Measurements from ENCODE around the gene DCTN3.

DCTN3 gene

GRCh38 chr9:34582787-34583186 lies 37.5 kb downstream of the DCTN3 start:
- no peak for TF ChIP-seq GATA2 (IDR thresholded peaks at IDR 0.05; ENCODE audit: low read depth, low read length)

GRCh38 chr9:34581318-34581717 lies 39.0 kb downstream of the DCTN3 start:
- TF ChIP-seq GATA2 (IDR thresholded peaks at IDR 0.05; ENCODE audit: low read depth, low read length) = no peak
- no peak for TF ChIP-seq GATA3 (IDR thresholded peaks at IDR 0.05; ENCODE audit: low read depth, low read length)

- TF ChIP-seq GATA3 (IDR thresholded peaks at IDR 0.05; ENCODE audit: low read depth, low read length) (no peak), GATA2 (IDR thresholded peaks at IDR 0.05; ENCODE audit: low read depth, low read length) (no peak)
Observed at GRCh38 chr9:34580358-34580757, 39.9 kb downstream of the DCTN3 start.

- no peak for TF ChIP-seq GATA2 (IDR thresholded peaks at IDR 0.05; ENCODE audit: low read depth, low read length)
- TF ChIP-seq GATA3 (IDR thresholded peaks at IDR 0.05; ENCODE audit: low read depth, low read length) = no peak
Observed at GRCh38 chr9:34579808-34580163, 40.5 kb downstream of the DCTN3 start.

- peak; percentile 71 for TF ChIP-seq GATA2 (IDR thresholded peaks at IDR 0.05; ENCODE audit: low read depth, low read length)
- TF ChIP-seq GATA3 (IDR thresholded peaks at IDR 0.05; ENCODE audit: low read depth, low read length) = no peak
Observed at GRCh38 chr9:34579104-34579807, 41.0 kb downstream of the DCTN3 start.

- TF ChIP-seq GATA3 (IDR thresholded peaks at IDR 0.05; ENCODE audit: low read depth, low read length) (no peak), GATA2 (IDR thresholded peaks at IDR 0.05; ENCODE audit: low read depth, low read length) (peak; percentile 18; the same call in 1 of the 2 replicates)
Observed at GRCh38 chr9:34578241-34579103, 41.8 kb downstream of the DCTN3 start.

GRCh38 chr9:34577400-34578240 lies 42.7 kb downstream of the DCTN3 start:
- no peak for TF ChIP-seq GATA2 (IDR thresholded peaks at IDR 0.05; ENCODE audit: low read depth, low read length)
- TF ChIP-seq GATA3 (IDR thresholded peaks at IDR 0.05; ENCODE audit: low read depth, low read length) = no peak

GRCh38 chr9:34576597-34577399 lies 43.5 kb downstream of the DCTN3 start:
- TF ChIP-seq GATA2 (IDR thresholded peaks at IDR 0.05; ENCODE audit: low read depth, low read length) = no peak
- TF ChIP-seq GATA3 (IDR thresholded peaks at IDR 0.05; ENCODE audit: low read depth, low read length) = no peak

- TF ChIP-seq GATA3 (IDR thresholded peaks at IDR 0.05; ENCODE audit: low read depth, low read length) (no peak), GATA2 (IDR thresholded peaks at IDR 0.05; ENCODE audit: low read depth, low read length) (no peak)
Observed at GRCh38 chr9:34575862-34576596, 44.3 kb downstream of the DCTN3 start.

- no peak for TF ChIP-seq GATA3 (IDR thresholded peaks at IDR 0.05; ENCODE audit: low read depth, low read length)
- TF ChIP-seq GATA2 (IDR thresholded peaks at IDR 0.05; ENCODE audit: low read depth, low read length) = no peak
Observed at GRCh38 chr9:34575241-34575640, 45.1 kb downstream of the DCTN3 start.

- TF ChIP-seq GATA3 (IDR thresholded peaks at IDR 0.05; ENCODE audit: low read depth, low read length) (no peak), GATA2 (IDR thresholded peaks at IDR 0.05; ENCODE audit: low read depth, low read length) (no peak)
Observed at GRCh38 chr9:34574571-34574970, 45.7 kb downstream of the DCTN3 start.

- TF ChIP-seq GATA3 (IDR thresholded peaks at IDR 0.05; ENCODE audit: low read depth, low read length) (no peak), GATA2 (IDR thresholded peaks at IDR 0.05; ENCODE audit: low read depth, low read length) (no peak)
Observed at GRCh38 chr9:34573599-34574325, 46.5 kb downstream of the DCTN3 start.
